WTC11 (cell line): ENCODE data around the gene CEP104. TPM values are rescaled to one million over a fixed set of nuclear protein-coding genes. Genes with fewer than 3 reads are reported as not detected.

ENCODE experiments used
- ATAC-seq: fragments of 200-7000 bp; cut with Tn5 transposase; 2 replicates; pipeline ENCODE4 v1.10.0; 2021; ENCODE audit warnings: mild to moderate bottlenecking, moderate library complexity
- CTCF ChIA-PET: fragments of 300-600 bp; sonication (Branson Sonifier 250); formaldehyde crosslinking; loops from one replicate; lab custom pipeline; 2021; ENCODE audit warnings: antibody characterized with exemption; lab: Charles Lee
- POLR2A ChIA-PET: fragments of 350-600 bp; sonication (Branson Sonifier 250); formaldehyde crosslinking; loops from one replicate; lab custom pipeline; 2021; ENCODE audit warnings: antibody characterized with exemption; lab: Charles Lee
- DNase-seq: peaks from one replicate; pipeline ENCODE4 v3.0.0; 2021; ENCODE audit warnings: low spot score
- H3K27ac Mint-ChIP-seq: 2 replicates; pipeline ENCODE4 v1.8.0; 2021; ENCODE audit warnings: mixed read lengths
- H3K27me3 Mint-ChIP-seq: 2 replicates; pipeline ENCODE4 v1.8.0; 2021; ENCODE audit warnings: low read depth, mild to moderate bottlenecking, moderate library complexity, mixed read lengths
- H3K36me3 Mint-ChIP-seq: 2 replicates; pipeline ENCODE4 v1.8.0; 2021; ENCODE audit warnings: mixed read lengths
- H3K4me1 Mint-ChIP-seq: 2 replicates; pipeline ENCODE4 v1.8.0; 2022; ENCODE audit warnings: mixed read lengths
- H3K4me3 Mint-ChIP-seq: 2 replicates; pipeline ENCODE4 v1.8.0; 2021; ENCODE audit warnings: mild to moderate bottlenecking, moderate library complexity, mixed read lengths
- H3K9me3 Mint-ChIP-seq: 2 replicates; pipeline ENCODE4 v1.8.0; 2021; ENCODE audit warnings: mixed read lengths
- ATF2 ChIP-seq: sonication (generic); formaldehyde crosslinking; IDR thresholded peaks from 2 replicates; pipeline ENCODE4 v1.8.1; 2022; ENCODE audit warnings: low read depth, missing genetic modification reagents, borderline replicate concordance
- CDX4 ChIP-seq: fragments of 250-450 bp; sonication (Bioruptor Pico); IDR thresholded peaks from 2 replicates; pipeline ENCODE4 v1.9.0; 2021; ENCODE audit warnings: moderate library complexity, mild to moderate bottlenecking, inconsistent platforms, borderline replicate concordance
- CREB1 ChIP-seq: sonication (generic); formaldehyde crosslinking; IDR thresholded peaks from 2 replicates; pipeline ENCODE4 v1.8.0; 2023; ENCODE audit warnings: mild to moderate bottlenecking, missing genetic modification reagents
- EMX1 ChIP-seq: fragments of 250-450 bp; sonication (Bioruptor Pico); IDR thresholded peaks from 2 replicates; pipeline ENCODE4 v1.8.0; 2021; ENCODE audit warnings: mild to moderate bottlenecking
- ERG ChIP-seq: fragments of 250-450 bp; sonication (Bioruptor Pico); IDR thresholded peaks from 2 replicates; pipeline ENCODE4 v1.8.0; 2021; ENCODE audit warnings: mild to moderate bottlenecking
- ETV6 ChIP-seq: sonication (generic); formaldehyde crosslinking; IDR thresholded peaks from 2 replicates; pipeline ENCODE4 v1.8.1; 2022; ENCODE audit warnings: mild to moderate bottlenecking, missing genetic modification reagents
- FOXP1 ChIP-seq: sonication (generic); formaldehyde crosslinking; IDR thresholded peaks from 2 replicates; pipeline ENCODE4 v1.8.0; 2022; ENCODE audit warnings: missing genetic modification reagents, mild to moderate bottlenecking, moderate library complexity, borderline replicate concordance
- FOXP4 ChIP-seq: sonication (generic); formaldehyde crosslinking; IDR thresholded peaks from 2 replicates; pipeline ENCODE4 v1.8.0; 2022; ENCODE audit warnings: mild to moderate bottlenecking, missing genetic modification reagents
- MLX ChIP-seq: sonication (generic); formaldehyde crosslinking; IDR thresholded peaks from 2 replicates; pipeline ENCODE4 v1.8.1; 2023; ENCODE audit warnings: mild to moderate bottlenecking, missing genetic modification reagents, moderate library complexity
- SOX15 ChIP-seq: fragments of 250-450 bp; sonication (Bioruptor Pico); IDR thresholded peaks from 2 replicates; pipeline ENCODE4 v1.9.0; 2021; ENCODE audit warnings: mild to moderate bottlenecking
- STAT6 ChIP-seq: sonication (generic); formaldehyde crosslinking; conservative IDR thresholded peaks from 2 replicates; pipeline ENCODE4 v1.8.1; 2023; ENCODE audit warnings: mild to moderate bottlenecking, low read depth, missing genetic modification reagents, moderate library complexity
- TCF7 ChIP-seq: sonication (generic); formaldehyde crosslinking; IDR thresholded peaks from 2 replicates; pipeline ENCODE4 v1.8.0; 2022; ENCODE audit warnings: mild to moderate bottlenecking, low read depth, missing genetic modification reagents, moderate library complexity
- ZMAT4 ChIP-seq: fragments of 250-450 bp; sonication (Bioruptor Pico); IDR thresholded peaks from 2 replicates; pipeline ENCODE4 v1.9.0; 2021; ENCODE audit warnings: mild to moderate bottlenecking
- ZNF121 ChIP-seq: sonication (generic); formaldehyde crosslinking; IDR thresholded peaks from 2 replicates; pipeline ENCODE4 v1.8.0; 2023; ENCODE audit warnings: missing genetic modification reagents
- ZNF396 ChIP-seq: fragments of 250-450 bp; sonication (Bioruptor Pico); IDR thresholded peaks from 2 replicates; pipeline ENCODE4 v1.8.0; 2021; ENCODE audit warnings: mild to moderate bottlenecking, moderate library complexity, borderline replicate concordance
- ZNF416 ChIP-seq: fragments of 250-450 bp; sonication (Bioruptor Pico); IDR thresholded peaks from 2 replicates; pipeline ENCODE4 v1.9.0; 2021; ENCODE audit warnings: mild to moderate bottlenecking, inconsistent platforms
- ZNF512 ChIP-seq: sonication (generic); formaldehyde crosslinking; IDR thresholded peaks from 2 replicates; pipeline ENCODE4 v1.8.1; 2022; ENCODE audit warnings: missing genetic modification reagents, borderline replicate concordance
- ZNF532 ChIP-seq: fragments of 250-450 bp; sonication (Bioruptor Pico); IDR thresholded peaks from 2 replicates; pipeline ENCODE4 v1.9.0; 2021; ENCODE audit warnings: mild to moderate bottlenecking, borderline replicate concordance
- total RNA-seq: library from RNA; stranded (reverse); gene quantifications from 3 replicates; pipeline ENCODE4 v1.2.3, GENCODE V29; 2021

The CEP104 gene
- total RNA-seq, 1 experiment from 2014 or later: 38.0 TPM

- TF ChIP-seq ZNF532: no peak
- no peak for TF ChIP-seq FOXP1 (CRISPR knock-in tag)
- no peak for TF ChIP-seq ZNF416 (CRISPR knock-in tag)
- TF ChIP-seq ZNF396 (CRISPR knock-in tag): no peak
Measured at GRCh38 chr1:3763351-3764125, 93.5 kb downstream of the CEP104 start (continued).

- ATAC-seq: no peak
- CTCF ChIA-PET: interaction anchor here (1.1 to 1.4 kb wide), 2 partner anchors 9 to 36 kb away, joined by 3 to 4 read pairs; no protein-coding TSS in a partner anchor
- no peak for DNase-seq
- H3K27me3 Mint-ChIP-seq: peaks cover 38% of the 10 kb centered on the region
- peaks cover 28% of the 10 kb centered on the region for H3K9me3 Mint-ChIP-seq
- H3K4me3 Mint-ChIP-seq: no peak overlapping the region
- H3K4me1 Mint-ChIP-seq: 0 out of 2 replicates have a peak, but pooled peaks cover 8% of the 10 kb centered on the region
- H3K36me3 Mint-ChIP-seq: peaks cover 5% of the 10 kb centered on the region; the same call in 1 of the 2 replicates
- POLR2A ChIA-PET: no interaction called here
- H3K27ac Mint-ChIP-seq: no peak overlapping the region
- no peak for TF ChIP-seq STAT6
- TF ChIP-seq CREB1 (CRISPR knock-in tag): no peak
- TF ChIP-seq ZMAT4 (CRISPR knock-in tag): no peak
- TF ChIP-seq ZNF121: no peak
- TF ChIP-seq CDX4 (CRISPR knock-in tag): no peak
- no peak for TF ChIP-seq ZNF512 (CRISPR knock-in tag)
- TF ChIP-seq FOXP4 (CRISPR knock-in tag): no peak
- TF ChIP-seq FOXP1 (CRISPR knock-in tag): no peak
- no peak for TF ChIP-seq SOX15 (CRISPR knock-in tag)
- TF ChIP-seq ATF2 (CRISPR knock-in tag): no peak
- TF ChIP-seq MLX (CRISPR knock-in tag): no peak
- TF ChIP-seq EMX1 (CRISPR knock-in tag): no peak
- TF ChIP-seq ETV6 (CRISPR knock-in tag): no peak
- no peak for TF ChIP-seq TCF7 (CRISPR knock-in tag)
- no peak for TF ChIP-seq ERG
Measured at GRCh38 chr1:3762873-3763228, 94.2 kb downstream of the CEP104 start.
